Lower lobe of right lung (tissue), 2 donors: Measurements from ENCODE around the gene PPP4R3C. TPM values are rescaled to one million over a fixed set of nuclear protein-coding genes. Genes with fewer than 3 reads are reported as not detected.
"Not testable (repeated sequence)": the region's sequence is repeated elsewhere in the genome, so short reads cannot be mapped to it uniquely, and the experiment has no call there.

Experiments used
- ATAC-seq, 2 donors: fragments of 200-7000 bp; cut with Tn5 transposase; one replicate each; pipeline ENCODE4 v1.9.1; 2020 to 2022; ENCODE audit warnings: mild to moderate bottlenecking in 2 of 2, moderate library complexity in 2 of 2
- DNase-seq: peaks from one replicate; pipeline ENCODE4 v3.0.0-alpha.2; 2020
- H3K27ac ChIP-seq: fragments of 200-600 bp; one replicate; pipeline ENCODE4 v1.8.0; 2022
- H3K27me3 ChIP-seq: fragments of 200-600 bp; one replicate; pipeline ENCODE4 v1.8.0; 2022; ENCODE audit warnings: low read depth
- H3K36me3 ChIP-seq: fragments of 200-600 bp; one replicate; pipeline ENCODE4 v1.8.0; 2022; ENCODE audit warnings: mild to moderate bottlenecking
- H3K4me1 ChIP-seq: fragments of 200-600 bp; one replicate; pipeline ENCODE4 v1.8.0; 2022
- H3K4me3 ChIP-seq: fragments of 200-600 bp; one replicate; pipeline ENCODE4 v1.8.0; 2022; ENCODE audit warnings: mild to moderate bottlenecking
- H3K9me3 ChIP-seq: fragments of 200-600 bp; one replicate; pipeline ENCODE4 v1.8.0; 2022
- CTCF ChIP-seq: fragments of 200-600 bp; IDR thresholded peaks from one replicate; pipeline ENCODE4 v1.8.0; 2022; ENCODE audit warnings: antibody characterized with exemption, mild to moderate bottlenecking
- intact Hi-C: fragments of 100-400 bp; cut with DNase I; formaldehyde crosslinking; loops from one replicate; pipeline ENCODE4 v1.11.0; 2022
- long read RNA-seq: library from polyadenylated mRNA; unstranded; transcript quantifications from one replicate; pipeline ENCODE4 v2.0.0, GENCODE V29; 2021
- total RNA-seq: library from RNA; stranded (reverse); fragmentation: NEBNext Ultra II Directional; extraction: Animal tissue kit (Norgen Biotek cat#: 25700); gene quantifications from one replicate; pipeline ENCODE4 v1.2.1, GENCODE V29; 2021
- donor health status: DM: no; HTN: yes; CAD: no; lungs with severe emphysema.

Gene PPP4R3C
- not detected for total RNA-seq
- long read RNA-seq = 0 reads

GRCh38 chrX:27463187-27463586 lies at the start of gene PPP4R3C:
TSS of gene PPP4R3C (minus strand) at chrX:27463341. CDS start at chrX:27463296, 45 bp downstream.
- no peak for TF ChIP-seq CTCF
- intact Hi-C loops = no loop called here

GRCh38 chrX:27491397-27491796 lies 28.3 kb upstream of the PPP4R3C start:
- Histone ChIP-seq H3K36me3 (no peaks in the 10 kb centered on the region), H3K4me1 (no peaks in the 10 kb centered on the region), H3K9me3 (no peaks in the 10 kb centered on the region), H3K27me3 (no peaks in the 10 kb centered on the region), H3K4me3 (no peak overlapping the region), H3K27ac (no peak overlapping the region)
- intact Hi-C loops = no loop called here
- ATAC-seq = no peak
- TF ChIP-seq CTCF = no peak
- DNase-seq = no peak

More at GRCh38 chrX:27463187-27463586, at the start of gene PPP4R3C:
- no peak for DNase-seq
- Histone ChIP-seq H3K27me3 (no peaks in the 10 kb centered on the region), H3K27ac (no peak within 1 kb of the TSS), H3K4me3 (no peak within 1 kb of the TSS), H3K4me1 (no peaks in the 10 kb centered on the region), H3K36me3 (no peaks in the 10 kb centered on the region), H3K9me3 (no peaks in the 10 kb centered on the region)
- no peak for ATAC-seq

GRCh38 chrX:27466051-27466450 lies 2.9 kb upstream of the PPP4R3C start:
- DNase-seq (no peak), ATAC-seq (no peak)
- TF ChIP-seq CTCF = no peak
- no peaks in the 10 kb centered on the region for H3K9me3 ChIP-seq
- H3K4me3 ChIP-seq = no peak overlapping the region
- no peaks in the 10 kb centered on the region for H3K4me1 ChIP-seq
- no peaks in the 10 kb centered on the region for H3K36me3 ChIP-seq
- no peak overlapping the region for H3K27ac ChIP-seq
- intact Hi-C loops = no loop called here
- H3K27me3 ChIP-seq = no peaks in the 10 kb centered on the region

- DNase-seq (no peak), ATAC-seq (no peak)
- H3K36me3 ChIP-seq = no peaks in the 10 kb centered on the region
- H3K9me3 ChIP-seq = no peaks in the 10 kb centered on the region
- H3K27me3 ChIP-seq = no peaks in the 10 kb centered on the region
- H3K27ac ChIP-seq = no peak overlapping the region
- TF ChIP-seq CTCF = no peak
- intact Hi-C loops = no loop called here
- H3K4me1 ChIP-seq = no peaks in the 10 kb centered on the region
- no peak overlapping the region for H3K4me3 ChIP-seq
Observed at GRCh38 chrX:27465036-27465435, 1.9 kb upstream of the PPP4R3C start.

- H3K4me3 ChIP-seq, ATAC-seq, H3K27ac ChIP-seq: not testable (repeated sequence)
Observed at GRCh38 chrX:27459129-27459528, 4.0 kb downstream of the PPP4R3C start.

GRCh38 chrX:27458544-27458943 lies 4.6 kb downstream of the PPP4R3C start:
- H3K9me3 ChIP-seq, H3K36me3 ChIP-seq, ATAC-seq, H3K4me1 ChIP-seq, intact Hi-C loops, H3K4me3 ChIP-seq, H3K27ac ChIP-seq, H3K27me3 ChIP-seq, DNase-seq: not testable (repeated sequence)

More at GRCh38 chrX:27459129-27459528, 4.0 kb downstream of the PPP4R3C start:
- H3K36me3 ChIP-seq, DNase-seq, H3K27me3 ChIP-seq, intact Hi-C loops, H3K4me1 ChIP-seq, H3K9me3 ChIP-seq: not testable (repeated sequence)

- ATAC-seq = no peak
- intact Hi-C loops = no loop called here
Observed at GRCh38 chrX:27451324-27451723, 11.8 kb downstream of the PPP4R3C start.

More at GRCh38 chrX:27451324-27451723, 11.8 kb downstream of the PPP4R3C start:
- Histone ChIP-seq H3K4me3 (no peak overlapping the region), H3K27ac (no peak overlapping the region), H3K4me1 (no peaks in the 10 kb centered on the region), H3K9me3 (no peaks in the 10 kb centered on the region), H3K36me3 (no peaks in the 10 kb centered on the region), H3K27me3 (no peaks in the 10 kb centered on the region)
- no peak for DNase-seq
- no peak for TF ChIP-seq CTCF
